Stimulated activated naive CD4-positive, alpha-beta T cell (primary cell): Measurements from ENCODE around the gene TJP2.
"Not testable (repeated sequence)": the region's sequence is repeated elsewhere in the genome, so short reads cannot be mapped to it uniquely, and the experiment has no call there.

ENCODE experiments used
- DNase-seq, 6 experiments: peaks; one replicate each; lab custom pipeline; 2025; lab: John Stamatoyannopoulos, UW

Gene TJP2

GRCh38 chr9:69295872-69296552, 121.9 kb downstream of the TJP2 start:
- no peak for DNase-seq

- DNase-seq = no peak
Observed at GRCh38 chr9:69297300-69297980, 123.4 kb downstream of the TJP2 start.

- DNase-seq = no peak
Observed at GRCh38 chr9:69299315-69299714, 125.2 kb downstream of the TJP2 start.

- no peak for DNase-seq
Observed at GRCh38 chr9:69299826-69300225, 125.7 kb downstream of the TJP2 start.

GRCh38 chr9:69303331-69303730, 129.3 kb downstream of the TJP2 start:
- DNase-seq = no peak

GRCh38 chr9:69306895-69307445, 132.9 kb downstream of the TJP2 start:
- not testable (repeated sequence) for DNase-seq

GRCh38 chr9:69307446-69308205, 133.5 kb downstream of the TJP2 start:
- DNase-seq = no peak

GRCh38 chr9:69308206-69308931, 134.3 kb downstream of the TJP2 start:
- DNase-seq = no peak

- DNase-seq = no peak
Observed at GRCh38 chr9:69313175-69313574, 139.1 kb downstream of the TJP2 start.

GRCh38 chr9:69314547-69314946, 140.5 kb downstream of the TJP2 start:
- no peak for DNase-seq

- no peak for DNase-seq
Observed at GRCh38 chr9:69317081-69317480, 143.0 kb downstream of the TJP2 start.

GRCh38 chr9:69317894-69318293, 143.8 kb downstream of the TJP2 start:
- no peak for DNase-seq

GRCh38 chr9:69319324-69320025, 145.4 kb downstream of the TJP2 start:
- DNase-seq = no peak

GRCh38 chr9:69322256-69322655, 148.2 kb downstream of the TJP2 start:
- no peak for DNase-seq

GRCh38 chr9:69323861-69324260, 149.8 kb downstream of the TJP2 start:
- no peak for DNase-seq
